HG03159 (cell line): ENCODE results near the gene TMEM184B.

Source experiments
- ATAC-seq: cut with Tn5 transposase; IDR thresholded peaks from one replicate; pipeline ENCODE4 v1.9.1; 2021; ENCODE audit warnings: mild to moderate bottlenecking, moderate library complexity; ENCODE audit not compliant: unreplicated experiment

Gene TMEM184B

DNA sequence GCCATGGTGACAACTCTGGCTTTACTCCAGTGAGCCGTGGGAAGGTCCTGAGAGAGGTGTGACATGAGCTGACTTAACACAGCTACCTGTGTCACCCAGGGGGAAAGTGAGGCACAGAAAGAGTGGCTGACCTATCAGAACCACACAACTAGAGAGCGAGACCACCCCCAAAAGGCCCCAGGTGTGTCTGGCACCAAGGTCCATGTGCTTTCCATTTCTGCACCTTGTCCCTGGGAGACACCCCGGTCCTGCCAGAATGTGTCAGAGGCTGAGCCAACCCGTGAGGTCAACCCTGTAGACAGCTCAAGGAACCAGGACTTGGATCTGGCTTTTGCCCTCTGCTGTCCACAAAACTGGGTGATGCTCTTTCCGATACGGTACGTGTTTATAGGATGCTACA is 61.3 kb downstream of the TMEM184B start:
- ATAC-seq = no peak

DNA sequence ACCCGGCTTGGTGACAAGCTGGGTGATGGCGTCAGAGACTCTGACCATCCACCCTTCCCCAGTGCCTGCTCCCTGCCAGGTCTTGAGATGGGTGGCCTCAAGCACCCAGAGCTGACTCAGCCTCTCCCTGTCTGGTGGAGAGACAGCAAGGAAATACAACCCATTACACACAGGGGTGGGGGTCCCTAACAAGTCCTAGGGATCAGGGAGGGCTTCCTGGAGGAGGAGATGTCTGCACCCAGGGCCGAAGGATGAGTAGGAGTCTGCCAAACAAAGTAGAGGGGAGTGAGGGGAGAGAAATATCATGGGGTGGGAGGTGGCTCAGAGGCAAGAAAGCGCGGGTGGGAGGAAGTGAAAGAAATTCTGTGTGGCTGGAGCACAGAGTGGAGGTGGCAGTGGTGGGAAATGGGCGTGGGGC is 64.2 kb downstream of the TMEM184B start:
- no peak for ATAC-seq

DNA sequence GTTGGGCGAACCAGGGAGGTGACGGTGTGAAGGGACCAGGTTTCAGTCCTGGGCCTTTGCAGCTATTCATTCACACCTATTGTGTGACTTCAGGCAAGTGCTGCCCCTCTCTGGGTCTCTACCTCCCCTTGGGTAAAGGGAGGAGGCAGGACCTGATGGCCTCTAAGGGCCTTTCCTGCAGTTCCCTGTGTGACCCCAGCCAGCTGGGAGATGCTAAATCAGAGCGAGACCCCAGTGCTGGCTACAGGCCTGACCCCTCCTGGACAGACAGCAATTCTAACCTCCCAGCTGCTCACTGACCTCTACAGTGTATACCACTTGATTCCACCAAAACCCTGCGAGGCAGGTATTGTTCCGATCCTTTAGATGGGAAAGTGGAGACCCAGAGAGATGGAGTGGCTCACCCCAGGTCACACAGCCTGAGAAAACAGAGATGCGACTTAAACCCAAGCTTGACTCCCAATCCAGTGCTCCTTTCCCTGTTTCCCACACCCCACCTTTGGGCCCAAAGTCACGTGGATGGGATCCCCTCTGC is 64.8 kb downstream of the TMEM184B start:
- no peak for ATAC-seq

- no peak for ATAC-seq
Measured at GRCh38 chr22:38205261-38206128, 67.3 kb downstream of the TMEM184B start.

- ATAC-seq = no peak
Measured at GRCh38 chr22:38204784-38205183, 68.0 kb downstream of the TMEM184B start.

DNA sequence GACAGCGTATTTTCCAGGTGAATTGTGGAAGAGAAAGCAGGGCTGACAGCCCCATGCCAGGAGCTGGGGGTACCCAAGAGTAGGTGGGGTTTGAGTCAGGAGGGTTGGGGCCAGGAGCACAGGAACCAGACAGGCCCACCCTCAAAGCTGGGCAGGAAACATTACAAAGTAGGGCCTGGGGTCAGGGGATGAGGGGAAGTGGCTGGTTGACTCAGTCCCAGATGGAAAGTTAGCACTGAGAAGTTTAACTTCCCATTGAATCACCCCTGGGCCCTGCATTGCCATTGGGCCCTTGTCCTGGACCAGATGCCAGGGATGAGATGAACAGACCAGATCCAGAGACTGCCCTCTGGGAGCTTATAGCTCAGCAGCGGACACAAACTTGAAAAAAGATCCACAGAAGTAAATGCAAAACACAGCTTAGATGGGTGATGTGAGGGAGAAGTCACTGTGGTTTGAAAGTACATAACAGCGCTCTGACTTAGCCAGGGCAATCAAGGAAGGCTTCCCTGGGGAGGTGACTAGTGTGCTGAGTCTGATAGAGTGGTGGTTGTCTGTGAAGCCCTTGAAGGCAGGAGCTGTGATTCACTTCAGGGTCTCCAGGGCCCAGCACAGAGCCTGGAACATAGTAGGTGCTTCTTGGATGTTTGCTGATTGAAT is 68.8 kb downstream of the TMEM184B start:
- no peak for ATAC-seq

DNA sequence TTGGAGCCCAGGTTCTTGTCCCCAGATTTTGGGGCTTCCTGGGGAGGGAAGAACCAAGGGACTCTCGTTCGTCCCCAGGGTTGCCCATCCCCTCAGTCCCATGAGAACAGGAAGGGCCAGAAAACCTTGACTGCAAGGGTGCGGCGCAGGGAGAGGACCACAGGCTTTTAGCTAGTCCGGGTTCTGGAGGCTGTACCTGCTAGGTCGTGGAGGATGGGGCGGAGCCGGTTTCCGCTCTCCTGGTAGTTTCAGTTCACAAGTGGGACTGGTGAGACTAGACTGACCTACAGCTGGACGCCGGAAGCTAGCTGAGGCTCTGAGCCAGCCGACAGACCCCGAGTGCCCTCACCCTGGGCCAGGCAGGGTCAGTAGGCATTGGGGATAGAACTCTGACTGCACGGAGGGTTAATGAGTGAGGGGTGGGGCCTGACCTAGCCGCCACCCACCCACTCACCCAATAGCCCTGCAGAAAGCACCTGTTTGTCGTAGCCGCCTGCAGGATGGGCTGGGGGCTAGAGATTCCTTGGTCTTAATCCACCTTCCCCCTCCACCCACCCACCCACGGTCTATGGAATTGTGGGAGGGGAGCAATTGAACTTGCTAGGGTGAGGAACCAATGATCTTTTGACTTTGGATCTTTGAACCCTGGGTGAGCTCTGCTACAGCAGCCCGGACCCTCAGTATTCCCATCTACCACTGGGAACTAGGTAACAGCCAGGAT is 69.6 kb downstream of the TMEM184B start:
- ATAC-seq = no peak

GRCh38 chr22:38202437-38203089 is 70.2 kb downstream of the TMEM184B start:
- peak; percentile 22 for ATAC-seq

DNA sequence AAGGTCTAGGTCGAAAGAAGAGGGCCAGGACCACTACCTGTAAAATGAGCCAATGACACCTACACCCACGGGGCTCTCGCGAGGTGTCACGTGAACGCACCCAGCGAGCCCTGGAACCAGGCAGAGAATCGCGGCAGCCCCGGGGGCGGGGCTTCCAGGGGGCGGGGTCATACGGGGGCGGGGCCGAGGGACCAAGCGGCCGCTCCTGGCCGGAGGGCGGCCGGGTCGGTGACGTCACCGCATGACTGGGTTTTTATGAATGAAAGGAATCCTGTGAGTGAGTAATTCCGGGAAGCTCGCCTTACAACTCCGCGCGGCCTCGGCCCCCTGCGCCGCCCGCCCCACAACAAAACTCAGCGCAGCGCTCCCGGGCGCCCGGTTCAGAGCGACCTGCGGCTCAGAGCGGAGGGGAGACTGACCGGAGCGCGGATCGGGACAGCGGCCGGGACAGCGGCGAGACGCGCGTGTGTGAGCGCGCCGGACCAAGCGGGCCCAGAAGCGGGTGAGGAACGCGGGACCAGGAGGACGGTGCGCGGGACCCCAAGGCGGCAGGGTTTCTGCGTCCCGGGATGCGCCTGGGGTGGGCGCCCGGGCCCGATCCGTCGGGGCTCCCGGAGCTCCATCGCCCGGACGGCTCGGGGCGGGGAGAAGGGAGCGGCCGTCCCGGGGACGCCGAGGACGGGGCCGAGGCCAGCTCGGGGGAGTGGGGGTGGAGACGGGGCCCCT is 70.9 kb downstream of the TMEM184B start, which contains the start of gene MAFF:
MAFF (plus strand) TSS at position 284 of the 726 bp plus-strand sequence. CDS start 11,860 bp downstream, outside the sequence.
- ATAC-seq = peak; percentile 57

GRCh38 chr22:38201371-38201710 is 71.5 kb downstream of the TMEM184B start:
- no peak for ATAC-seq

DNA sequence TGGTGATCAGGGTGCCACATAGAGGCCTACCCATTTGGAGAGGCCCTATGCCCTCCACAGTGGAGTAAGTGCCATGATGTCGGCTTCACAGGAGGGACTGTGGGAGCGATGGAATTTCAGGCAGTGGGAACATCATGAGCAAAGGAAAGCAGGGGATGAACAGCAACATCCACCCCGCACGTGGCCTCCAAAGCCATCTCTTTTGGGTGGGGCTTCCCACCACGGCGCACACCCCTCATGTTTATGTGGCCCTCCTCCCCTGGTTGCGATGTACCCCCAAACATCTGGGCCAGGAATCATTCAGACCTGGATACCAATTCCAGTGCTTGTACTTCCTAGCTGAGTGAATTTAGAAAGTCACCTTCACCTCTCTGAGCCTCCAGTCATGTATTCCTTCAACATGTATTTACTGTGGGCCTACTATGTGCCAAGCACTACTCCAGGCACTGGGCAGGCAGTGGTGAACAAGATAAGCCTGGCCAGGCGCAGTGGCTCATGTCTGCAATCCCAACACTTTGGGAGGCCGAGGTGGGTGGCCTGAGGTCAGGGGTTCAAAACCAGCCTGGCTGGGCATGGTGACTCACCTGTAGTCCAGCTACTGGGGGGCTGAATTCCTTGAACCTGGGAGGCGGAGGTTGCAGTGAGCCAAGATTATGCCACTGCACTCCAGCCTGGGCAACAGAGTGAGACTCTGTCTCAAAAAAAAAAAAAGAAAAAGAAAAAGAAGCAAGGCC is 72.8 kb downstream of the TMEM184B start:
- ATAC-seq = no peak

GRCh38 chr22:38196791-38197419 is 75.9 kb downstream of the TMEM184B start:
- no peak for ATAC-seq

- no peak for ATAC-seq
Measured at GRCh38 chr22:38193580-38193979, 79.2 kb downstream of the TMEM184B start.

DNA sequence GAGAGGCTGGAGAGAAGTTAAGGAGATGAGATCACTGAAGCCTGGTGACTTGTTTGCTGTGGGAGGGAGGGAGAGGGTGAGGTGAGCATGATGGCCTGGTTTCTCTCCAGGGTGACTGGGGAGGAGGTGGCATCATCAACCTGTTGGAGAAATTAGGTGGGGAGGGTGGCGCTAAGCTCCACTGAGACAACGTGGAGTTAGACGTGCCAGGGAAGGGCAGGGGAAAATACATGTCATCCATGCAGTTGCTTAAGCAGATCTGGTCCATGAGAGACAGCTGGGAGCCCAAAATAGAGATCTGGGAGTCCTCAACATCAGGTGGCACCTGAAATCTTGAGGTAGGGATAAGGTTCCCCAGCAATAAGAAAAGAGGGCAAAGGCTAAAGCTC is 80.3 kb downstream of the TMEM184B start:
- ATAC-seq = no peak

- no peak for ATAC-seq
Measured at GRCh38 chr22:38191731-38192474, 80.9 kb downstream of the TMEM184B start.

DNA sequence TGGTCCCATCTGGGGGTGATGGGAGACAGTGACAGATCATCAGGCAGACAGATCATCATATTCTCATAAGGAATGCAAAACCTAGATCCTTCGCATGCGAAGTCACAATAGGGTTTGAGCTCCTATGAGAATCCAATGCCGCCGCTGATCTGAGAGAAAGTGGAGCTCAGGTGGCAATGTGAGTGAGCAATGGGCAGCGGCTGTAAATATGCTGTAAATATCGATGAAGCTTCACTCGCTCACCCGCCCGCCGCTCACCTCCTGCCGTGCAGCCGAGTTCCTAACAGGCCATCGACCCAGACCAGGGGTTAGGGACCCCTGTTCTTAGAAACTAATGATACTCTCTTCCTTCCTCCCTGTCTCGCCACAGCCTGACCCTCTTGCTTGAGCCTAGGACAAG is 81.8 kb downstream of the TMEM184B start:
- no peak for ATAC-seq

GRCh38 chr22:38190581-38190980 is 82.2 kb downstream of the TMEM184B start:
- ATAC-seq = no peak

DNA sequence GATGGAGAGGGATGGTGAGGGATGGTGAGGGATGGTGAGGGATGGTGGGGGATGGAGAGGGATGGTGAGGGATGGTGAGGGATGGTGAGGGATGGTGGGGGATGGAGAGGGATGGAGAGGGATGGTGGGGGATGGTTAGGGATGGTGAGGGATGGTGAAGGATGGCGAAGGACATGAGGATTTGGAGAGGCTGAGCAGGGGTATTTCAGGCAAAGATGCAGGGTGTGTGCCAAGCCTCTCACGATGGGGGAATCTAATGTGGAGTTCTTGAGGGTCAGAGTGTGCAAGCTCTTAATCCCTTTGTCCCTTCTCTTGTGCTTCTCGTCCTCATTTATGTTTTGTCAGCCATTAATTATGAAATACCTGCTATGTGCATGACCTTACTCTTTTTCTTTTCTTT is 83.7 kb downstream of the TMEM184B start:
- no peak for ATAC-seq
